PC-9 (cell line): ENCODE data around the gene NELL1. TPM values are rescaled to one million over a fixed set of nuclear protein-coding genes. Genes with fewer than 3 reads are reported as not detected.

Experiments used
- BruUV-seq: library from RNA; stranded (reverse); fragments of 400-500 nt; replicated peaks from 2 replicates; lab custom pipeline; 2021; lab: Mats Ljungman, UMichigan
- CTCF ChIA-PET: fragments of 300-600 bp; sonication (Branson Sonifier 250); formaldehyde crosslinking; loops from one replicate; lab custom pipeline; 2022; ENCODE audit warnings: antibody characterized with exemption; lab: Charles Lee
- POLR2A ChIA-PET: fragments of 300-600 bp; sonication (Branson Sonifier 250); formaldehyde crosslinking; loops from one replicate; lab custom pipeline; 2022; ENCODE audit warnings: antibody characterized with exemption; ENCODE audit not compliant: unreplicated experiment; lab: Charles Lee
- DNase-seq, 2 experiments: peaks; one replicate each; pipeline versions ENCODE4 v3.0.0 to v3.0.0-alpha.2; 2015 to 2022; ENCODE audit warnings: mixed read lengths in 1 of 2
- H2AFZ ChIP-seq: fragments of 200-600 bp; sonication (generic); 2 replicates; pipeline ENCODE4 v1.8.1; 2017; ENCODE audit warnings: antibody characterized with exemption
- H3F3A ChIP-seq: fragments of 200-600 bp; sonication (generic); 2 replicates; pipeline ENCODE4 v1.8.1; 2017; ENCODE audit warnings: antibody characterized with exemption, mild to moderate bottlenecking, low read depth; ENCODE audit not compliant: insufficient read depth
- H3K27ac ChIP-seq: fragments of 200-600 bp; sonication (generic); 2 replicates; pipeline ENCODE4 v1.6.1; 2016; ENCODE audit warnings: mixed run types
- H3K27me3 ChIP-seq: fragments of 200-600 bp; sonication (generic); 2 replicates; pipeline ENCODE4 v1.6.1; 2016; ENCODE audit warnings: low read depth, mixed run types; ENCODE audit not compliant: insufficient read depth
- H3K36me3 ChIP-seq: fragments of 200-600 bp; sonication (generic); 2 replicates; pipeline ENCODE4 v1.6.1; 2016; ENCODE audit warnings: low read depth, mixed run types
- H3K4me1 ChIP-seq: fragments of 200-600 bp; sonication (generic); replicated peaks from 2 replicates; pipeline ENCODE4 v1.6.1; 2016; ENCODE audit warnings: mixed run types; ENCODE audit not compliant: insufficient read depth
- H3K4me2 ChIP-seq: fragments of 200-600 bp; sonication (generic); 2 replicates; pipeline ENCODE4 v1.6.1; 2017; ENCODE audit warnings: mixed run types
- H3K4me3 ChIP-seq: fragments of 200-600 bp; sonication (generic); 2 replicates; pipeline ENCODE4 v1.6.1; 2016; ENCODE audit warnings: mixed run types
- H3K79me2 ChIP-seq: fragments of 200-600 bp; sonication (generic); 2 replicates; pipeline ENCODE4 v1.6.1; 2017; ENCODE audit warnings: low read depth, mixed run types
- H3K9me2 ChIP-seq: fragments of 200-600 bp; sonication (generic); 2 replicates; pipeline ENCODE4 v1.8.1; 2017; ENCODE audit warnings: mild to moderate bottlenecking; ENCODE audit not compliant: insufficient read depth
- H3K9me3 ChIP-seq: fragments of 200-600 bp; sonication (generic); 2 replicates; pipeline ENCODE4 v1.8.1; 2016; ENCODE audit warnings: low read depth; ENCODE audit not compliant: insufficient read depth
- H4K20me1 ChIP-seq: fragments of 200-600 bp; sonication (generic); 2 replicates; pipeline ENCODE4 v1.8.1; 2017; ENCODE audit not compliant: insufficient read depth
- EZH2 ChIP-seq: fragments of 200-600 bp; sonication (generic); IDR thresholded peaks from 2 replicates; pipeline ENCODE4 v1.8.0; 2017; ENCODE audit warnings: antibody characterized with exemption, low read depth
- intact Hi-C: fragments of 100-400 bp; cut with micrococcal nuclease; formaldehyde crosslinking; loops from one replicate; pipeline ENCODE4 v1.10.0; 2022; ENCODE audit not compliant: unreplicated experiment
- total RNA-seq: library from RNA; stranded (reverse); gene quantifications from 2 replicates; pipeline ENCODE4 v1.2.3, GENCODE V29; 2021
- TF ChIP-seq, protein P1 (sequence below): fragments of 200-600 bp; sonication (generic); conservative IDR thresholded peaks from 2 replicates; pipeline ENCODE4 v1.6.1; 2017; ENCODE audit warnings: mixed run types, antibody characterized with exemption, mild to moderate bottlenecking, moderate library complexity

Gene NELL1
- total RNA-seq, 1 experiment from 2014 or later, result not detected

DNA sequence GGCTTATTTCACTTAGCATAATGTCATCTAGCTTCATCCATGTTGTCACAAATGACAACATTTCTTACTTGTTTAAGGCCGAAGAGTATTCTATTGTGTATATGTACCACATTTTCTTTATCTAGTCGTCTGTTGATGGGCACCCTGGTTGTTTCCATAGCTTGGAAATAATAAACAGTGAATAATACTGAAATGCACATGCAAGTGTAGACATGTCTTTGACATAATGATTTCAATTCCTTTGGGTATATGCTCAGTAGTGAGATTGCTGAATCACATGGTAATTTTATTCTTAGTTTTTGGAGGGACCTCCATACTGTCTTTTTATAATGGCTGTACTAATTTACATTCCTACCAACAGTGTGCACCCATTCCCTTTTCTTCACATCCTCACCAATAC is 508.0 kb downstream of the NELL1 start:
- no peak for DNase-seq
- H3K4me3 ChIP-seq, result no peak overlapping the region
- H3K36me3 ChIP-seq, result no peaks in the 10 kb centered on the region
- no peak overlapping the region for H2AFZ ChIP-seq
- POLR2A ChIA-PET, result no interaction called here
- CTCF ChIA-PET, result no interaction called here
- no peaks in the 10 kb centered on the region for H3K9me3 ChIP-seq
- intact Hi-C loops, result no loop called here
- H3K79me2 ChIP-seq, result no peaks in the 10 kb centered on the region
- no peaks in the 10 kb centered on the region for H3K4me1 ChIP-seq
- H3K9me2 ChIP-seq, result no peaks in the 10 kb centered on the region
- H3K27ac ChIP-seq, result no peak overlapping the region
- no peaks in the 10 kb centered on the region for H3F3A ChIP-seq
- no TSS peak for BruUV-seq
- H3K27me3 ChIP-seq, result no peaks in the 10 kb centered on the region
- H4K20me1 ChIP-seq, result no peaks in the 10 kb centered on the region
- no peak for TF ChIP-seq EZH2
- TF ChIP-seq, protein P1, sequence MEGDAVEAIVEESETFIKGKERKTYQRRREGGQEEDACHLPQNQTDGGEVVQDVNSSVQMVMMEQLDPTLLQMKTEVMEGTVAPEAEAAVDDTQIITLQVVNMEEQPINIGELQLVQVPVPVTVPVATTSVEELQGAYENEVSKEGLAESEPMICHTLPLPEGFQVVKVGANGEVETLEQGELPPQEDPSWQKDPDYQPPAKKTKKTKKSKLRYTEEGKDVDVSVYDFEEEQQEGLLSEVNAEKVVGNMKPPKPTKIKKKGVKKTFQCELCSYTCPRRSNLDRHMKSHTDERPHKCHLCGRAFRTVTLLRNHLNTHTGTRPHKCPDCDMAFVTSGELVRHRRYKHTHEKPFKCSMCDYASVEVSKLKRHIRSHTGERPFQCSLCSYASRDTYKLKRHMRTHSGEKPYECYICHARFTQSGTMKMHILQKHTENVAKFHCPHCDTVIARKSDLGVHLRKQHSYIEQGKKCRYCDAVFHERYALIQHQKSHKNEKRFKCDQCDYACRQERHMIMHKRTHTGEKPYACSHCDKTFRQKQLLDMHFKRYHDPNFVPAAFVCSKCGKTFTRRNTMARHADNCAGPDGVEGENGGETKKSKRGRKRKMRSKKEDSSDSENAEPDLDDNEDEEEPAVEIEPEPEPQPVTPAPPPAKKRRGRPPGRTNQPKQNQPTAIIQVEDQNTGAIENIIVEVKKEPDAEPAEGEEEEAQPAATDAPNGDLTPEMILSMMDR, result no peak
- no peak overlapping the region for H3K4me2 ChIP-seq

DNA sequence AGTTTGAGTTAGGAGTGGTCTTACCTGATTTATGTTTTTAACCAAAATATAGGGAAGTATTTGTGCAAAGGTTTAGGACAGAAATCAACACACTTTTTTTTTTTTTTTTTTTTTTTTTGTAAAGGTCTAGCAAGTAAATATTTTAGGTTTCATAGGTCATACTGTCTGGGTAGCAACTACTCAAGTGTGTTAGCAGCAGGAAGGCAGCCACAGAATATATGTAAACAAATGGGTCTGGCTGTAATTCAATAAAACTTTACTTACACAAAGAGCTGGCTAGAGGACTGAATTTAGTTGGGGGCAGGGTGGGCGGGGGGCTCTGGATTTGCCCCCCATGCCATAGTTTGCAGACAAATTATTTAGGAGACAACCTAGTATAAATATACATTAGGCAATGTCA is 510.4 kb downstream of the NELL1 start:
- no peaks in the 10 kb centered on the region for H4K20me1 ChIP-seq
- TF ChIP-seq, protein P1, result no peak
- no peak for TF ChIP-seq EZH2
- POLR2A ChIA-PET, result no interaction called here

DNA sequence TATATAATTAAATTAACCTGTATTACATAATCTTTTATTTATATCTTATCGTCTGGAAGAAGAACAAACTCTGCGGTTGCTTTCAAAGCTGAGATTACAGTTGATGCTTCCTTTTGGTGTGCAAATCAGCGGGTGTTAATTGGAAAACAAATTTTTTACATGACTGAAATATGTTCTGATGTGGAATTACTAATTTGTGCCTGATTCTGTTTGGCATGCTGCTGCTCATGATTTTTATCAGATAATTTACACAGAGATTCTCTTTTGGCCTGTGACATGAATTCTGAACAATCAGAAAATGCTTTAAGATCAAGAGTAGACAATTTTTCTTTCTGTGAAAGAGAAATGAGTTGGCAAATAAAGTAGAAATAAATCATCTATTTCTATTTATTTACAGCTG is 510.8 kb downstream of the NELL1 start:
- POLR2A ChIA-PET, result no interaction called here
- Histone ChIP-seq H3K4me3 (no peak overlapping the region), H3K4me2 (no peak overlapping the region), H3K27me3 (no peaks in the 10 kb centered on the region), H3K27ac (no peak overlapping the region), H4K20me1 (no peaks in the 10 kb centered on the region), H3K4me1 (no peaks in the 10 kb centered on the region), H2AFZ (no peak overlapping the region), H3F3A (no peaks in the 10 kb centered on the region), H3K9me3 (no peaks in the 10 kb centered on the region), H3K36me3 (no peaks in the 10 kb centered on the region), H3K9me2 (no peaks in the 10 kb centered on the region), H3K79me2 (no peaks in the 10 kb centered on the region)
- intact Hi-C loops, result no loop called here
- BruUV-seq, result no TSS peak
- no peak for DNase-seq
- TF ChIP-seq, protein P1, result no peak
- TF ChIP-seq EZH2, result no peak
- CTCF ChIA-PET, result no interaction called here

More for the DNA sequence above, 510.4 kb downstream of the NELL1 start:
- H3K4me1 ChIP-seq, result no peaks in the 10 kb centered on the region
- no peaks in the 10 kb centered on the region for H3K27me3 ChIP-seq
- no peaks in the 10 kb centered on the region for H3K9me2 ChIP-seq
- no peak overlapping the region for H3K4me3 ChIP-seq
- H3K9me3 ChIP-seq, result no peaks in the 10 kb centered on the region
- BruUV-seq, result no TSS peak
- no peak overlapping the region for H3K27ac ChIP-seq
- no peaks in the 10 kb centered on the region for H3F3A ChIP-seq
- intact Hi-C loops, result no loop called here
- H2AFZ ChIP-seq, result no peak overlapping the region
- no peaks in the 10 kb centered on the region for H3K79me2 ChIP-seq
- CTCF ChIA-PET, result no interaction called here
- H3K36me3 ChIP-seq, result no peaks in the 10 kb centered on the region
- no peak overlapping the region for H3K4me2 ChIP-seq
- DNase-seq, result no peak
